Vagina (tissue), 2 donors: Measurements from ENCODE around the gene PDHX.

Source experiments
- POLR2A ChIP-seq, 2 donors: fragments of 450-650 bp; IDR thresholded peaks; one replicate each; pipeline ENCODE4 v1.6.1; 2017; ENCODE audit warnings: antibody characterized with exemption in 2 of 2, mild to moderate bottlenecking in 2 of 2, moderate library complexity in 2 of 2
- POLR2AphosphoS5 ChIP-seq, 2 donors: sonication (generic); formaldehyde crosslinking; IDR thresholded peaks; one replicate each; pipeline ENCODE4 v1.9.0; 2017; ENCODE audit warnings: antibody characterized with exemption in 2 of 2, mild to moderate bottlenecking in 2 of 2, low read depth in 1 of 2; ENCODE audit not compliant: insufficient read depth in 1 of 2
- TF ChIP-seq, protein P1 (sequence below), 3 experiments: fragments of 450-650 bp in 2 of 3; fragments of 200-600 bp in 1 of 3; sonication (generic) in 1 of 3; IDR thresholded peaks; one replicate each; pipeline ENCODE4 v1.5.1; 2017 to 2019; ENCODE audit warnings: antibody characterized with exemption in 3 of 3, mild to moderate bottlenecking in 2 of 3, moderate library complexity in 2 of 3

- TF ChIP-seq, protein P1, sequence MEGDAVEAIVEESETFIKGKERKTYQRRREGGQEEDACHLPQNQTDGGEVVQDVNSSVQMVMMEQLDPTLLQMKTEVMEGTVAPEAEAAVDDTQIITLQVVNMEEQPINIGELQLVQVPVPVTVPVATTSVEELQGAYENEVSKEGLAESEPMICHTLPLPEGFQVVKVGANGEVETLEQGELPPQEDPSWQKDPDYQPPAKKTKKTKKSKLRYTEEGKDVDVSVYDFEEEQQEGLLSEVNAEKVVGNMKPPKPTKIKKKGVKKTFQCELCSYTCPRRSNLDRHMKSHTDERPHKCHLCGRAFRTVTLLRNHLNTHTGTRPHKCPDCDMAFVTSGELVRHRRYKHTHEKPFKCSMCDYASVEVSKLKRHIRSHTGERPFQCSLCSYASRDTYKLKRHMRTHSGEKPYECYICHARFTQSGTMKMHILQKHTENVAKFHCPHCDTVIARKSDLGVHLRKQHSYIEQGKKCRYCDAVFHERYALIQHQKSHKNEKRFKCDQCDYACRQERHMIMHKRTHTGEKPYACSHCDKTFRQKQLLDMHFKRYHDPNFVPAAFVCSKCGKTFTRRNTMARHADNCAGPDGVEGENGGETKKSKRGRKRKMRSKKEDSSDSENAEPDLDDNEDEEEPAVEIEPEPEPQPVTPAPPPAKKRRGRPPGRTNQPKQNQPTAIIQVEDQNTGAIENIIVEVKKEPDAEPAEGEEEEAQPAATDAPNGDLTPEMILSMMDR (IDR thresholded peaks at IDR 0.05): no peak
- TF ChIP-seq POLR2A (IDR thresholded peaks at IDR 0.05) (no peak), POLR2AphosphoS5 (IDR thresholded peaks at IDR 0.05; ENCODE audit: insufficient read depth in 1 of 2, low read depth in 1 of 2) (no peak)
These were observed 48.4 kb downstream of the PDHX start for GRCh38 chr11:34964610-34965331.
